ENCODE measurements around the gene ADAMTSL3.
"Not testable (repeated sequence)": the region's sequence is repeated elsewhere in the genome, so short reads cannot be mapped to it uniquely, and the experiment has no call there.

Gene ADAMTSL3

DNA sequence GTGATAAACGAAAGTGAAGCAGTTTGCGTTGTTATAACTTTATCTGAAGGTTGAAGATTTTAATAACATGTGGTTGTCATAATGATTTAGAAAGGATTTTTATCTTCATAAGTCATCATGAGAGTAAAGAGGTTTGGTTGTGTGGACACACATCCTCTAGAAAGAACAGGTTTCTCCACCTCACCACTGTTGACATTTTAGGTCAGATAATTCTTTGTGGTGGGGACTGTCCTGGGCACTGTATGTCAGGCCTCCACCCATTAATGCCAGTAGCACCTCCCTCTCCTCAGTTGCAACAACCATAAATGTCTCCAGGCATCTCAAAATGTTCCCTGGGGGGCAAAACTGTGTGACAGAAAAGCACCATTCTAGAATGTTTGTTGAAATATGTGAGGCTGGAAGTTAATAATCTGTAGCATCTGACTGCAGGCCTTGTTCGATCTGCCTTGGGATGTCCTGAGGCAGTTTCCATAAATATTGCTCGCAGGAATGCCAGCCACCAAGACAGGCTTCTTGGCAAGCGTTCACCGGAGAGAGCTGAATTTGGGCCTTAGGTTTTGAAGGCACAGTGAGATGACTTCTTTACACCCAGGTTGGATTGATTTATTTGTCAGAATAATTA, 100.1 kb downstream of the ADAMTSL3 start:
- DNase-seq = no peak

DNA sequence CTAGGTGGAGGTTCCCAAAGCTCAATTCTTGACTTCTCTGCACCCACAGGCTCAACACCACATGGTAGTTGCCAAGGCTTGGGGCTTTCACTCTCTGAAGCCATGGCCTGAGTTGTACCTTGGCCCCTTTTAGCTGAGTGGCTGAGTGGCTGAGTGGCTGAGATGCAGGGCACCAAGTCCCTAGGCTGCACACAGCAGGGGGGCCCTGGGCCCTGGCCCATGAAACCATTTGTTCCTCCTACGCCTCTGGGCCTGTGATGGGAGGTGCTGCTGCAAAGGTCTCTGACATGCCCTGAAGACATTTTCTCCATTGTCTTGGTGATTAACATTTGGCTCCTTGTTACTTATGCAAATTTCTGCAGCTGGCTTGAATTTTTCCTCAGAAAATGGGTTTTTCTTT, 103.4 kb downstream of the ADAMTSL3 start:
- DNase-seq = not testable (repeated sequence)

DNA sequence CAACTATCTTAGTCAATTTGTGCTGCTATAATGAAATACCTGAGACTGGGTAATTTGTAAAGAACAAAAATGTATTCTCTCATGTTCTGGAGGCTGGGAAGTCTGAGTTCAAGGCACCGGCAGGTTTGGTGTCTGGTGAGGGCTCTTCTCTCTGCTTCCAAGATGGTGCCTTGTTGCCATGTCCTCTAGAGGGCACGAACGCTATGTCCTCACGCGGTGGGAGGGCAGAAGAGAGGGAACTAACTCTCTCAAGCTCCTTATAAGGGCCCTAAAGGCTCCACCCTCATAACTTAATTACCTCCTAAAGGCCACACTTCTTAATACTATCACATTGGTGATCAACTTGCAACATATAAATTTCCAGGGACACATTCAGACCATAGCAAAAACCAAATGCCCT, 108.4 kb downstream of the ADAMTSL3 start:
- DNase-seq = no peak

DNA sequence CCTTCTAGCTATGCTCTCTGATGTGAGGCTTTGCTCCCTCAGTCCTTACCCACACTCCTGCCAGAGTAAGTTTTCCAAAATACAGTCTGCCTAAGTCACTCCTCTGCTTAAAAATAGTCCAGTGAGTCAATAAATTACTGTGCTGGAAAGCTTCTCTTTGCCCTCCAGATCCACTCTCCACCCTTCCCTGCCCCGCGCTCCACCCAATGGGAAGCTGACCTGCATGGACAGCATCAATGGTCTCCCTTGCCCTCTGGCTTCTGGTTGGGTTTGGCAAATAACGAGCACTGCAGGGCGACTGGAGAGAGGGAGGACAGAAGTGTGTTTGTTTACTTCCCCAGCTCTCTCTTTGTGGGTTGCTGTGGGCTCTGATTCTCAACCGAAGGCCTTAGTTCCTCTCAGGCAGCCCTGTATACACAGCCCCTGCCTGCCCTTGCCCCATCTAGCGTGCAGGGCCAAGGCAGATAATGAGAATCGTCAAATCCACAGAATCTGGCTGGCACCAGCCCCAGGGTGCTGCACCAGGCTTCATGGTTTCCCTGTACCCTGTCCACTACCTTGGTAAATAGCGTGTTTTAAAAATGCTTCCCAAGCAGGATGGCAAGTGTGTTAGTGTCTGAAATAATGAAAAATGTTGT, 110.4 kb downstream of the ADAMTSL3 start:
- no peak for DNase-seq

DNA sequence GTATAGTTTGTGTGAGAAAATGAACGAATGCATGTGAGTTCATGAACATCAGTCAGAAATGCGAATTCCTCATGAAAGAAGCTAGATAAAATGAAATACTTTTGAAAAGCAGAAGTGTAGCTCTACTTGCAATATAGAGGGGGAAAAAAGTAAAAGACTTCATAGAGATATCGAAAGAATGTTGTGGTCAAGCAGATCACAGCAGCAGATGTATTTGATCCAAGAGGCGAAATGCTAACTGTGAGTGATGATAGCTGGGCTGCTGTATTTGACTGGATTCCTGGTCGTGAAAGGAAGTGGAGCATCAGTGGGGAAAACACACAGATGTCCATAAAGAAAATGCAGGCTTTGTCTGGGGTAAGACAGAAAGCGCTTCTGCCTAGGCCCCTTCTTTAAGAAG, 112.4 kb downstream of the ADAMTSL3 start:
- no peak for DNase-seq

DNA sequence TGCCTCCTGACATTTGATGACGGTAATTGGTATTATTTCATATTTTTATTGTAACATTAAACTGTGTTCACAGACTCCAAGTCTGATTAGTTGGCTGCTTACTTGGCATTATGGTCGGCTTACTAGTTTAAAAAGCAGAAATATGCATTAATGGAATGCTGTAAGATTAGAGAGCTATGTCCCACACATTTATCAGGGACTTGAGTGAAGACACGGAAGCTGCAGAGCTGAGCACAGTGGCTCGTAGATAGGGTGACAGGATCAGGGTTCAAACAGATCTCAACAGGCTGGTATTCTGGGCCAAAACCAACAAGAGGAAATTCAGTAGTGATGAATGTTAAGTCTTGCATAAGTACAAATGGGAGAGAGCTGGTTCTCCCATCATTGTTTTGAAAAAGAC, 113.8 kb downstream of the ADAMTSL3 start:
- no peak for DNase-seq

DNA sequence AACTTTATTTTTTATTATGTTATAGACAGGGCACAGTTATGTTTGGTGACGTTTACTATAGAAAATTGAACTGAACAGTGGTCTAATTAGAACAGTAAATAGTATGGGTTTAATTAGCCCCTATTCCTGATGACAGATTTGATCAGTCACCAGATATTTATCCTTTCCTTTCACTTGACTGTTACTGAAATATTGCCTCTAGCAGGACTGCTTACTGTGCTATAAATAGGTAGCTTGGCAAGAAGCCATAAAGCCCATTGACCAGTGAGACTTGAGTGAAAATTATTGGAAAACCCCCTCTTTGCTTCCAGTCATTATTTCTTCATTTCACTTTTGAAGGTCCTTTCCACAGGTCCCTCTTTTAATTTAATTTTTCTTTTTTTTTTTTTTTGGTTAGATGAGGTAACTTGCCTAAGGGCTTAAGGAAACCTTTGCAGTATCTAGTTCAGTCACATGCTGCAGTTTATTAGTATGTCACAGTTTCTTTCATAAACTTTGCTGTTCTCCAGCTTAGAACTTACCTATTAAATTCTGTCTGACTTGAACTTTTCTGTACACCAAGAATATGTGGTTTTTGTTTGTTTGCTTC, 115.6 kb downstream of the ADAMTSL3 start:
- DNase-seq = no peak

DNA sequence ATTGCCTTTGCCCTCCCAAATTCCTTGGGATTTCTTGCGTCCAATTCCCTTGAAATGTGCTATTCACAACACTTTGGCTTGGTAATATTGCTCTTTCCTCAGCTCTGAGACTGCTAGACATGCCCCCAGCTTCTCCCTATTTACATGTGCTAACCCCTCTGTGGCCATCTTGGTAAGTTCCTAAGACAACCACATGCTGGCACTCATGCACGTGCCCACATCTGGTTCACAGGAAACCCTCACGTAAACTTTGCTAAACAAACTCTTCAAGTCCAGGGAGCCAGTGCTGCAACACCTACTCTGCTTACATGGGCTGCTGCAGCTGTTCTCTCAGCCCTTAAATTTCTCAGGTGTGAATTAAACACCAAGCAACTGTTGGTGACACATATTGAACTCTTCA, 121.8 kb downstream of the ADAMTSL3 start:
- no peak for DNase-seq

DNA sequence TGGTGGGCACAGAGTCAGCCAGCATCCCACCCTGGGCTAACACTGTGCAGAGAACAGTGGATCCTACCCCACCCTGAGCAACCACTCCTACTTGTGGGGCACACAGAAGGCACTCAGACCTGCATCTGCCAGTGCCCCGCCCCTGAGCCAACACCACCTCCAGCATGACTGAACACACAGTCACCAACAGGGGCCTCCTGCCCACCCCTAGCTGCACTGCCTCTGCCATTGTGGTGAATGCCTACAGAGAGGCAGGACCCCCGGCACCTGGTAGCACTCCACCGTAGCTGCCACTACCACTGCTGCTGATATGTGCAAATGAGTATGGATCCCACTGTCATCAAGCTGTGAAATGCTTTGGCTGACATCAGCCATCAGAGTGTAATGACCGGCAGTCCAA, 123.1 kb downstream of the ADAMTSL3 start:
- no peak for DNase-seq

DNA sequence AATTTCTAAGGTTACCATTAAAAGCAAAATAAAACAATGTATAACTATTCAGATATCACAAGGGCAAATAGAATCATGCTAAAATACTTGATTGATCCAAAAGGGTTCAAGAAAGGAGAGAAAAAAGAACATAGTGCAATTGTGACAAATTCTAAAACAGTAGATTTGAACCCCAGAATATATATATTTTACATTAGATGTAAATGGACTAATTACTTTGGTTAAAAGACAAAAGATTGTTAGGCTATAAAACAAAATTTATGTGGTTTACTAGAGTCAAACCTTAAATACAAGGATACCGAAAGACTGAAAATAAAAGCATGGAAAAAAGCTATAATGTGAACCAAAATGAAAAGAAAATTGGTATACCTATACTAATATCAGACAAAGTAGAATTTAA, 129.3 kb downstream of the ADAMTSL3 start:
- no peak for DNase-seq

DNA sequence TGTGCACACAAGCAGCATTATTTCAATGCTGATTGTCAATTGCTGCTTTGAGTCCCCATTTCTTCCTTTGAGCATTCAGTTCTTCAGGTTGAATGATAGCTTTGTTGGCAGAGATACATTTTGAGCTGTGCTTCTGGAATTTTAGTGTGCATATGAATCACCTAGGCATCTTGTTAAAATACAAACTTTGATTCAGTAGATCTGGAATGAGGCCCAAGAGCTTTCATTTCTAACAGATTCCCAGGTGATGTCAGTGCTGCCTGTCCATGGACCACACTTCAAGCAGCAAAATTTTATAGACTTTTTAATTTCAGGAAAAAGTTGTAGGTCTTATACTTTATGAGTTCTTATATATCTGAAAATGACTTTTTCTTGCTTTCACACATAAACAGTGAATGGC, 131.1 kb downstream of the ADAMTSL3 start:
- DNase-seq = no peak

DNA sequence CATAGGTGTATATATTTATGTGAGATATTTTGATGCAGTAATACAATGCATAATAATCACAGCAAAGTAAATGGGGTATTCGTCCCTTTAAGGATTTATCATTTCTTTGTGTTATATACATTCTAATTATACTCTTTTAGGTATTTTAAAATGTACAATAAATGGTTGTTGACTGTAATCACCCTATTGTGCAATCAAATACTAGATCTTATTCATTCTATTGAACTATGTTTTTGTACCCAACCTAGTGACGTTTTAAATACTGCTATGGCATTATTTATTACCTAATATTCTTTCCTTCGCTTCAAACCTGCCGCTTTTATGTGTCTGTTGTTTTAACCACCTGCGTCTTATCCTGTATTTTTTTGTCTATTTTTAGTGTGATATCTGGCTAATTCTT, 132.4 kb downstream of the ADAMTSL3 start:
- no peak for DNase-seq

DNA sequence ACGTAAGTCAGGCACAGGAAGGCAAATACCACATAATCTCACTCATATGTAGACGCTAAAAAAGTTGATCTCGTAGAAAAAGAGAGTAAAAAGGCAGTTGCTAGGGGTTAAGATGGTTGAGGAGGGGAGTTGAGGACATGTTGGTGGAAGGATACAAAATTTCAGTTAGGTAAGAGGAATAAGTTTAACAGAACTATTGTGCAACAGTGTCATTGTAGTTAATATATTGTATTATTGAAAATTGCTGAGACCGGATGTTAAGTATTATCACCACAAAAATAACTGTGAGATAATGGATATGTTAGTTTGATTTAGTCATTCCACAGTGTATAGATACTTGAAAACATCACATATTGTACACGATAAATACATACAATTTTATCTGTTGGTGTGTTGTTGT, 139.1 kb downstream of the ADAMTSL3 start:
- no peak for DNase-seq

DNA sequence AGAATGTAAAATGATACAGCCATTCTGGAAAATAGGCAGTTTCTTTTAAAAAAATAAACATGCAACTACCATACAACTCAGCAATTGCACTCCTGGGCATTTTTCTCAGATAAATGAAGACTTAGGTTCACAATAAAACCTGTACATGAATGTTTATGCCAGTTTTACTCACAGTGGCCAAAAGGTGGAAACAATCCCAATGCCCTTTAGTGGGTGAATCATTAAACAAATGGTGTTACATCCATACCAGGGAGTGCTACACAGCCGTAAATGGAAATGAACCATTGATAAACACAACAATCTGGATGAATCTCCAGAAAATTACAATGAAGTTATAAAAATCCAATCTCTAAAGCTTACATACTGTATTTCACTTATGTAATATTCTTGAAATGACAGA, 140.3 kb downstream of the ADAMTSL3 start:
- no peak for DNase-seq

DNA sequence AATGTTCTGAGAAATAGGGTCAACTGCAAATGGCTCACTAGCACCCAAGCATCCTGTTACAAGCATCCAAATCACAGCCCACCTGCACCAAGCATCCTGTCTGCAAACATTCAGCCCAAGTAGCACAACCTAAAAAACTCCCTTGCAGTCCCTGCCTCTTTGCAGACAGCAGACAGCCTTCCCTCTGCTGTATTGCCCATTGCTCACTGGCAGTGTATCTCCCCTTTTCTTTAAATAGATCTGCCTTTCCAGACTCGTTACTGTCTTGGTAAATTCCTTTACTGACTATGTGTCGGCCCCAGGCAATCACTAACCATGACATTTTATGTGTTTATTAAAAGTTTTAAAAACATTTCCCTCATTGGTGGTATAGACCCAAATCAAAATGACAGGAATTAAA, 155.4 kb downstream of the ADAMTSL3 start:
- no peak for DNase-seq

DNA sequence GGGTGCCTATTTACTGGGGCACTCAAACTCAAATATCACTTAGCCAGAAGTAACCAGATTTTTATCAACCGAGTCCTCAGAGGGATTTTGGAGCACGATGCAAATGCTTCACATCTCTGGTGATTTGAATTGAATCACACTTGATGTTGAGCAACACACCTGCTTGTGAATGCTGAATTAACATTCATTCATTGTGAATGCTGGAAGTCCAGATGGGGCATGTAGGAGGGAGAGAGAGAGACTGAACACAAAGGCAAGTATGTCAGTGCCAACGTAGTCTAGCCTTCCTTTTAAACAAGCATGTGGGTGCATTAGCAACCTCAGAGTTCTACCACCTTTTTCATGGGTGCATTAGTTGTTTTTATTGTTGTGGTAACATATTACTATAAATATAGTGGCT, 156.2 kb downstream of the ADAMTSL3 start:
- no peak for DNase-seq

DNA sequence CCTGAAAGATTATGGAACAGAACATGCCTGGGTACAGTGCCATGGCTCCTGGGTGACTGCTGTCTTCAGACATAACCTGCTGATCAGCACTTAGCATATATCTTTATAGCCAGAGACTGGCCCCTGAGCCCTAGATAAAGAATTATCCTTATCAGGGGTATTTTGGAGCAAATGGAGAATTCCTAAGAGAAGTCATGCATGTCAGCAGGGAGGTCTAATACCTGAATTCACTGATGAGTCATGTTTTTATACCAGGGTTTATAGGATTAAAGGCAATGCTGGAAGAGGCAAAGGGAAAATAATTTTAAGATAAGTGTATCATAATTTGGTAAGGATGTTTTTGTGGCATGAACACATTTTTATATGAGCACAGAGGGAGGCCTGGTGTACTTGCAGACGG, 159.8 kb downstream of the ADAMTSL3 start:
- no peak for DNase-seq

DNA sequence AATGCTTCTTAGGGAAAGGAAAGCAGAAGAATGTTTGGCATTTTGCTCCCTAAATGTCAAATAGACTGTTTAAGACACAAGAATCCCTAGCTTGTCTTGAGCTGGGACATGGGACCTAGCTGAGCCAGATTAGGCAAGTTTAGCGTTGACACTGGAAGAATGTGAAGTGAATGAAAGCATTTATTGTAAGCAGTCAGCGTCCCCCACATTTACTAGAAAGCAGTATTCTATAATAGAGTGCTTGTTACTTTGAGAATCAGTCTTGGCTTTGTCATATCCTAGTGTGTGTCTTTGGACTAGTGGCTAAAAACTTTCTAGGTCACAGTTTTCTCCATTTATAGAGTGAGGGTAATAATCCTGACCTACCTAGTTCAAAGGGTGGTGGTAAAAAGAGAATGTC, 161.6 kb downstream of the ADAMTSL3 start:
- DNase-seq = no peak

DNA sequence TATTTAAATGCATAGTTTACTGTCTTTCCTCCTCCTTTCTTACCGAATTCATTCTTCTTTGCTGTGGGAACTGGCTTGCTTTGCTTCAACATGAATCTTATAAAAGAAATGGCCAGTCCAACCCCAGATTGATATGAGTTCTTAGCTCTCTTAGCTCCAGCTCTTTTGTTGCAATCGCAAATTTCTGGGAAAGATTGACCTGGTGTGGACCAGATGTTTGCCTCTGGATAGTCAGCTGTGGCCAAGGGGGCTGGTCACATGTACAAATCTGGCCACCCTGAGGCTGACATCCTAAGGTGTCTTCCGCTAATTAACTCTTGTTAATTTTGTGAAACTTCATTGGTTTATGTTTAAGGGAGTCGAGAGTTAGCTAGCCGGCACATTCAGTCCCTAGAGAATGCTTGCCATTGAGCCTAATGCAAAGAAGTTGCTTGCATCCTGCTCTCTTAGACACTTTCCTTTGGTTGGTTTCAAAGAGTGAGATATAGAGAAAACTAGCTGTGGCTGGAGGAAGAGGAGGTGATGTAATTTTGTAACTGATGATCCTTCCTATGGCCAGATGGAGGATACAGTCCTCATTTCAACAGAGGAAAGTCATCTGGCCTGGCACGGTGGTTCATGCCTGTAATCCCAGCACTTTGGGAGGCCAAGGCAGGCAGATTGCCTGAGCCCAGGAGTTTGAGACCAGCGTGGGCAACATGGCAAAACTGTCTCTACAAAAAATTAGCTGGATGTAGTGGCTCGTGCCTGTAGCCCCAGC, 162.4 kb downstream of the ADAMTSL3 start:
- DNase-seq = no peak

DNA sequence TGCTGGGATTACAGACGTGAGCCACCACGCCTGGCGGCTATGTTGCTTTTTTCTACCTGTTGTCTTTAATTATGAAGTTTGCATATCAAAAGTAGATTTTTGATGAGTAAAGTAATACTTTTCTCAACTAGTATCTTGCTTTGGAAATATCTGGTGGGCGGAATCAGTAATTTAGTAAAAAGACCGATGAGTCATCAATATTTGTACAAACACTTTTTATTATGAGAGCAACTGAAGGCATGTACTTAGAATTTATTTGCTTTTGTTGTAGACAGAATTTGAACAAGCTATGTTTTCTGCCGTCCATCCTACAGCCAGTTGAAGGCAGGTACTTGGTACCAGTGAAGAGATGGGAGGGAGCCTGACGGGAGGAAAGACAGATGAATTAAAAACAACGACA, 164.7 kb downstream of the ADAMTSL3 start:
- no peak for DNase-seq

DNA sequence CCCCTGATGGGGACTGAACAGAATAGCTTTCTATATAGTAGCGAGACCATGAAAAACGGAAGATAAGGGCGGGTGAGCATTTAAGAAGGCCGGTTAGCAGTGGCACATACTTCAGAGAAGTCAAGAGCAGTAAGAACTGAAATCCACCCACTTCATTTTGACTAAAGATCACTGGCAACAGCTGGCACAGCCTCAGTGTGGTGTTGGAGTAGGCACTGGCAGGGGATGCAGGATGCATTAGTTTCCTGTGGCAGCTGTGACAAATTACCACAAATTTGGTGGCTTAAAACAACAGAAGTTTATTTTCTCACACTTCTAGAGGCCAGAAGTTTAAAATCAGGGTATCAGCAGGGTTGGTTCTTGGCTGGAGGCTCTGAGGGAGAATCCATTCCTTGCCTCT, 176.5 kb downstream of the ADAMTSL3 start:
- no peak for DNase-seq

DNA sequence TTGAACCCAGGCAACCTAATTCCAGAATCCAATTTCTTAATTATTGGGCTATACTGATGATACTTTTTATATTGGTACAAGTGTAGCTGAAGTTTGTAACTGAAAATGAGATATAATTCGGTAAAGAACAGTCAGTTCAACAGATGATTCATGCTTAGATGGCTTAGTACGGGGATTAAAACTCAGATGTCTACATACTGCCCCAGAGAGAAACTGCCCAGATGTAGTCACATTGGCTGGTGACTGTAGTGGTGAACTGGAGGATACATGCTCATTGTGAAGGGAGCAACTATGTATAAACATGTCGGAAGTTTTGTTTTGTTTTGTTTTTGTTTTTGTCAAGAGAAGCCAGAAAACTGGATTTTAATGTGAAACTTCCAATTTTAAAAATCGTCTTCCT, 179.6 kb downstream of the ADAMTSL3 start:
- no peak for DNase-seq

DNA sequence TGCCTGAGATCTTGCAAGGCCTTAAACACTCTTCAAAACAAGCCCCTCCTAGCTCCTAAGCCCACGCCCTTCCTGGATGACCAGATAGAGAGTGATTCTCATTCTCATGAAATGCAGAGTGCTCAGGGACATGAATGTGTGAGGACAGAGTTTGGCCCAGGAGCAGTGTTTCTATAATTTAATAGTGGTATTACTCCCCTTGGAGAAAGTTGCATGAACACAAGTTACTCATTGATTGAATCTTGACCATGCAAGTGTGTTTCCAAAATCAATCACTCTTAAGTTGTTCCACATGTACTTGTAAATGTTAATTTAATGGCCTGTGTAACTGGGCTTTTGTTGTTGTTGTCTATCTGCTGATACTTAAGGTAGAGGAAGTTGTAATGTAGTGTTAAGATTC, 181.6 kb downstream of the ADAMTSL3 start:
- no peak for DNase-seq

DNA sequence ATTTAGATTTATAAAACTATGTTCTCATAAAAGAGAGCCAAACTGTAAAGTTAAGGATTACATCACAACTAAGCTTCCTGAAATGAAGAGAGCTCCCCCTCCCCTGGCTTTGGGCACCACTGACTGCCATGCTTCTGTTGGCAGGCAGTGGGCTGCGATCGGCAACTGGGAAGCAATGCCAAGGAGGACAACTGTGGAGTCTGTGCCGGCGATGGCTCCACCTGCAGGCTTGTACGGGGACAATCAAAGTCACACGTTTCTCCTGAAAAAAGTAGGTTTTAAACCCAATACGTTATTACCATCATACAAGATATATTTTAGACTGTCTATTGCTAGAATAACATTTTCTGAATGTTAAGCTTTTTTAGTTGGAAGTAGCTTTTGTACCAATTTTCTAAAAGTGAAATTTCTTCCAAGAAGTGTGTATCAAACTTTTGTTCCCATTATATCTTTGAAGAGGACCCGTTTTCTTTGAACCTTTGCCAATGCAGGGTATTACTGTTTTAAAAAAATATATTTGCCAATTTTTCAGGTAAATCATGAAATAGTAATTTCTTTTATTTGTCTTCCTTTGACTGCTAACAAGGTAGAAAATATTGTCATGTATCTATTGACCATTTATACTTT, 184.1 kb downstream of the ADAMTSL3 start:
- no peak for DNase-seq
